Vagina (tissue), 2 donors: Measurements from ENCODE around the gene EHD1. TPM values are rescaled to one million over a fixed set of nuclear protein-coding genes. Genes with fewer than 3 reads are reported as not detected.

Source experiments
- DNase-seq, 2 donors: peaks; one replicate each; pipeline ENCODE4 v3.0.0-alpha.2; 2017; ENCODE audit errors: extremely low spot score in 2 of 2
- H3K27ac ChIP-seq: fragments of 200-600 bp; sonication (generic); one replicate; pipeline ENCODE4 v1.5.1; 2019
- H3K27me3 ChIP-seq: fragments of 200-600 bp; sonication (generic); one replicate; pipeline ENCODE4 v1.5.1; 2019
- H3K36me3 ChIP-seq, 2 donors: fragments of 200-600 bp; sonication (generic); one replicate each; pipeline ENCODE4 v1.5.1; 2017 to 2019
- H3K4me1 ChIP-seq: fragments of 200-600 bp; sonication (generic); one replicate; pipeline ENCODE4 v1.5.1; 2019
- H3K4me3 ChIP-seq, 2 donors: fragments of 200-600 bp; sonication (generic); 1 replicate in 1 of 2; 2 replicates in 1 of 2; pipeline ENCODE4 v1.5.1; 2016 to 2019
- H3K9me3 ChIP-seq: fragments of 200-600 bp; sonication (generic); one replicate; pipeline ENCODE4 v1.5.1; 2019
- CTCF ChIP-seq, 3 experiments: fragments of 450-650 bp in 2 of 3; fragments of 200-600 bp in 1 of 3; sonication (generic) in 1 of 3; IDR thresholded peaks; one replicate each; pipeline ENCODE4 v1.5.1; 2017 to 2019; ENCODE audit warnings: antibody characterized with exemption in 3 of 3, mild to moderate bottlenecking in 2 of 3, moderate library complexity in 2 of 3
- POLR2A ChIP-seq, 2 donors: fragments of 450-650 bp; IDR thresholded peaks; one replicate each; pipeline ENCODE4 v1.6.1; 2017; ENCODE audit warnings: antibody characterized with exemption in 2 of 2, mild to moderate bottlenecking in 2 of 2, moderate library complexity in 2 of 2
- POLR2AphosphoS5 ChIP-seq, 2 donors: sonication (generic); formaldehyde crosslinking; IDR thresholded peaks; one replicate each; pipeline ENCODE4 v1.9.0; 2017; ENCODE audit warnings: antibody characterized with exemption in 2 of 2, mild to moderate bottlenecking in 2 of 2, low read depth in 1 of 2; ENCODE audit not compliant: insufficient read depth in 1 of 2
- intact Hi-C: fragments of 100-400 bp; cut with DNase I; formaldehyde crosslinking; loops from one replicate; pipeline ENCODE4 v1.15.1; 2023
- microRNA counts, 2 donors: library from miRNA; unstranded; fragments of <30 nt; microRNA quantifications; one replicate each; lab custom pipeline; 2016 to 2017
- microRNA-seq: library from miRNA; unstranded; fragments of <30 nt; microRNA quantifications from one replicate; pipeline ENCODE4, GENCODE V29; 2017; ENCODE audit warnings: borderline number of aligned reads, borderline replicate concordance
- small RNA-seq: library from RNA; depleted of rRNA; stranded (forward); fragments of <200 nt; gene quantifications from one replicate; pipeline ENCODE3, GENCODE V24; 2016
- total RNA-seq: library from RNA; depleted of rRNA; stranded (reverse); fragments of >200 nt; gene quantifications from one replicate; pipeline ENCODE4 v1.2.3, GENCODE V29; 2016

The EHD1 gene
- total RNA-seq, 1 donor from 2014 or later: 61.6 TPM

DNA sequence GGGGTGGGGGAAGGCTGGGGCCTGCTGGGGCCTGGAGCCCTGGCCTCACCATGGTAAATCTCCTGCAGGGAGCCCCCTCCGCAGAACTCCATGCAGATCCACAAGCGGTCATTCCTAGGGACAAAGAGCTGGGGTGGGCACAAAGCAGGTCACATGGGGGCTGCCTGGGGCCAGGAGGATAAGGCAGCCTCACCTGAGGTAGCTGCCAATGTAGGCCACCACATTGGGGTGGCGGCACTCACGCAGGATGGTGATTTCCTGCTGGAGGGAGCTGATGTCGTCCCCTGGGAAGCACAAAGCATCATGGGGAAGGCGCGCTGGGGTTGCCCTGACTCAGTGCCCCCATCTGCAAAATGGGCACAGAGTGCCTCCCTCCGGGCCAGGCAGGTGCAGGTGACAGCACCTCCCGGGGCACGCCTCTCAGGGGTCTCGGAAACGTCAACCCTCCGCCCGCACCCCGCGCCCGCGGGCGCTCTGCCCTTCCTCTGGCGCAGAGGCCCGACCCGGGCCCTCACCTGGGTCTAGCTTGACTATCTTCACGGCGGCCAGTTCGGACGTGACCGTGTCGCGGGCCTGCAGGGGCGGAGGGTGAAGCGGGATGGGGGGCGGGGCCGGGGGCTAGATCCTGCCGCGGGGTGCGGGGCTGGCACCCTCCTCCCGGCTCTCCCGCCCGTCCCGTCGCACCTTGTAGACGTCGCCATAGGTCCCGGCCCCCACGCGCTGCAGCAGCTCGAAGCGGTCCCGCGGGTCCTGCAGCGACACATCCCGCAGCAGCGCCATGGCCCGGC lies 75.9 kb downstream of the EHD1 start:
- intact Hi-C loops: no loop called here
- Histone ChIP-seq H3K27me3 (no peaks in the 10 kb centered on the region), H3K36me3 (no peaks in the 10 kb centered on the region), H3K9me3 (no peaks in the 10 kb centered on the region), H3K4me1 (peaks cover 27% of the 10 kb centered on the region), H3K4me3 (peak overlapping the region; percentile 72 to 84), H3K27ac (peak overlapping the region; percentile 92)
- no peak for TF ChIP-seq POLR2A (IDR thresholded peaks at IDR 0.05)
- TF ChIP-seq POLR2AphosphoS5 (IDR thresholded peaks at IDR 0.05; ENCODE audit: insufficient read depth in 1 of 2, low read depth in 1 of 2): no peak
- TF ChIP-seq CTCF (IDR thresholded peaks at IDR 0.05): no peak
- DNase-seq: no peak

MicroRNAs within 50 kb of the gene (microRNA counts, 767-probe panel; counts per million panel counts)
- 3,281 to 3,510 counts per million in 2 donors for microRNA hsa-miR-192-5p (lab: Ali Mortazavi, UCI)

Small RNAs within 50 kb of the gene (microRNA-seq; reads per million reads assigned to microRNA genes)
- gene MIR6749 (not detected), gene MIR6750 (not detected)

Small RNAs within 50 kb of the gene (small RNA-seq; reads per million reads assigned to genes)
- not detected for gene MIR6749
- gene MIR6750: not detected

Other genes with a start within 250 kb of the EHD1 start
- gene NRXN2, start 155.4 kb downstream of the EHD1 start, total RNA-seq: 16.9 TPM
- 27.5 TPM for gene RASGRP2, start 134.5 kb downstream of the EHD1 start, total RNA-seq
- gene PYGM, start 118.6 kb downstream of the EHD1 start, total RNA-seq: 0.98 TPM
- 278 TPM for gene SF1, start 100.1 kb downstream of the EHD1 start, total RNA-seq
- gene MAP4K2, start 75.4 kb downstream of the EHD1 start, total RNA-seq: 20.6 TPM
- gene MEN1, start 68.1 kb downstream of the EHD1 start, total RNA-seq: 27.0 TPM
- gene CDC42BPG, start 34.0 kb downstream of the EHD1 start, total RNA-seq: 13.0 TPM
- gene ATG2A, start 38.6 kb upstream of the EHD1 start, total RNA-seq: 27.0 TPM
- 16.9 TPM for gene PPP2R5B, start 46.1 kb upstream of the EHD1 start, total RNA-seq
- gene GPHA2, start 57.3 kb upstream of the EHD1 start, total RNA-seq: not detected
- gene MAJIN, start 93.5 kb upstream of the EHD1 start, total RNA-seq: not detected
- gene BATF2, start 118.3 kb upstream of the EHD1 start, total RNA-seq: not detected
- gene ARL2, start 135.5 kb upstream of the EHD1 start, total RNA-seq: 112 TPM
- gene SNX15, start 148.8 kb upstream of the EHD1 start, total RNA-seq: 24.1 TPM
- gene SAC3D1, start 162.6 kb upstream of the EHD1 start, total RNA-seq: 11.8 TPM
- 30.7 TPM for gene NAALADL1, start 179.9 kb upstream of the EHD1 start, total RNA-seq
- 3.7 TPM for gene CDCA5, start 205.4 kb upstream of the EHD1 start, total RNA-seq
- gene ZFPL1, start 205.6 kb upstream of the EHD1 start, total RNA-seq: 50.8 TPM
- gene VPS51, start 217.6 kb upstream of the EHD1 start, total RNA-seq: 191 TPM
- gene TM7SF2, start 233.3 kb upstream of the EHD1 start, total RNA-seq: 37.6 TPM
- gene ZNHIT2, start 239.1 kb upstream of the EHD1 start, total RNA-seq: 15.7 TPM
- 1,228 TPM for gene FAU, start 243.5 kb upstream of the EHD1 start, total RNA-seq
- 43.5 TPM for gene MRPL49, start 243.7 kb upstream of the EHD1 start, total RNA-seq